GM19351 (cell line): ENCODE results near the gene CNPY2.
A peak's percentile ranks its signal among the peaks of the same experiment; 100 is the strongest.
"Not testable (repeated sequence)": the region's sequence is repeated elsewhere in the genome, so short reads cannot be mapped to it uniquely, and the experiment has no call there.

ENCODE experiments used
- ATAC-seq: cut with Tn5 transposase; IDR thresholded peaks from one replicate; pipeline ENCODE4 v1.9.1; 2021; ENCODE audit warnings: mild to moderate bottlenecking, moderate library complexity; ENCODE audit not compliant: unreplicated experiment

CNPY2 gene

GRCh38 chr12:56315622-56316473 lies at the start of gene CNPY2:
Gene CNPY2, minus strand, starts transcription at chr12:56315988. Its CDS starts 771 bp downstream, at chr12:56315217.
- peak; percentile 88 for ATAC-seq

DNA sequence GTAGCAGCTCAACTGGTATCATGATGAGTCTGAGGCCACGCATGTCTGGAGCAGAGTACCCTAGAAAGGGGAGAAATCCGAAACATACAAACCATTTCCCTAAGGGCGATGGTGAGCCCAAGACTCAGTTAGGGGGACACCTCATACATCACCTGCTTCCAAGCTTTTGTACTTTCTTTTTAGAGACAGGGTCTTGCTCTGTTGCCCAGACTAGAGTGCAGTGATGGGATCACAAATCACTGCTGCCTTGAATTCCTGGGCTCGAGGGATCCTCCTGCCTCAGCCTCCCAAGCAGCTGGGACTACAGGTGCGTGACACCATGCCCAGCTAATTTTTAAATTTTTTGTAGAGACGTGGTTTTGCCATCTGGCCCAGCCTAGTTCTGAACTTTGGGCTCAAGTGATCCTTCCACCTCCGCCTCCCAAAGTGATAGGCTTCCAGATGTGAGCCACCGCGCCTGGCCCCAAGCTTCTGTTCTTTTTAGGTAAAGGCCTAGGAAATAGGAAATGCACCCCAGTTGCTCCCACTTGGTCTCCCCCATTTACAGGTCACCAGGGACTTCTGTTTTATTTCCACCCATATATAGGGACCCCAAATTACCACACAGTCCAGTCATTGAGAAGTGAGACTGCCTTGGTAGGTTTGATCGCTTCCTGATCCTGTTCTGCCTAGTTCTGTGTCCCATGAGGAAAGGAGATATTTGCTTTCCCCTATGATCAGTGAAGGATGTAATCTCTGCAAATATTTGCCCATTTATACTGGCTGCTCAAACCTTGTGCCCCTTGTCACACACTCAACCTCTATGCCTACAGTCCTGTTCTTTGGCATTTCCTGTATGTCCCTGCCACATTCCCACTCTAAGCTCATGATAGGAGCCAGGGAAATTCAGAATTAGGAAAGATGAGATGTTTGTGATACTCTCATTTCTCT lies 46.6 kb upstream of the CNPY2 start, which contains the start of gene APOF:
APOF (minus strand) TSS at position 728 of the 930 bp plus-strand sequence; CDS start at position 616, 112 bp downstream.
- no peak for ATAC-seq

- ATAC-seq: no peak
Observed at GRCh38 chr12:56361487-56362129, 45.8 kb upstream of the CNPY2 start.

DNA sequence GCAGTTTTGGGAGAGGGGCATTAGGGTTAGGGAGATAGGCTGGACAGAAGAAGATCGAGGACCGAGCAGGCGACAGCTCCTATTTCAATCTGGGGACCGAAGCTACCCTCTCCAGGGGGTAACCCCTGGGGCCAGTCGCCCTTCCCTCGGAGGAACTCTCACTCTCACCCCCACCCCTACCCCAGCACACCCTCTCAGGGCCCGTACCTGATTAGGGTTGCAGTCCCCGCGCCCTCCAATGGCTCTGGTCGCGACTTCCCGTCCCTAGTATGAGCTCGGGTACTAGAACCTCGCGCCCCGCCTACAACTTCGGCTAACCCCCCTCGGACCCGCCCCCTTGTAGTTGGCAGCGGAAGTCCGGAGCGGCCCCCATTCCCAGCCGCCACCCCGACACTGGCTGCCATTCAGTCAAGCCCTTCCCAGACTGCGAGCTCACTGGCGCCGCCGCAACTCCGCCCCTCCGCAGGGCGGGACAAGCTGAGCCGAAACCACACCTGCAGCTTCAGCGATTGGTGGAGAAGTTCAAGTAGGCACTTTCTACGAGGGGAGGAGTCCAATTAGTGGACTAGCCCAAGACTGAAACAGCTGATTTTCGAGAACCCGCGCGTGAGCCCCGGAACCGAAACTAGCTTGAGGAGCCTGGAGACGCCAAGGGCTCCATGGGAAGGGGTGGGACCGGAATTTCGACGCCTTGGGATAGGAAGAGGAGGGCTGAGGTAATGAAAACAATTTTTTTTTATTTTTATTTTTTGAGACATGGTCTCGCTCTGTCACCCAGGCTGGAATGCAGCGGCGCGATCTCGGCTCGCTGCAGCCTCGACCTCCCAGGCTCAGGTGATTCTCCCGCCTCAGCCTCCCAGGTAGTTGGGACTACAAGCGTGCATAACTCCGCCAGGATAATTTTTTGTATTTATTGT lies 44.3 kb upstream of the CNPY2 start, which contains the start of gene STAT2:
STAT2 (minus strand) TSS at position 257 of the 917 bp plus-strand sequence. CDS start 3,536 bp downstream, outside the sequence.
- ATAC-seq: peak; percentile 96

GRCh38 chr12:56358836-56359532 lies 43.2 kb upstream of the CNPY2 start:
- no peak for ATAC-seq

- no peak for ATAC-seq
Observed at GRCh38 chr12:56351325-56351724, 35.5 kb upstream of the CNPY2 start.

DNA sequence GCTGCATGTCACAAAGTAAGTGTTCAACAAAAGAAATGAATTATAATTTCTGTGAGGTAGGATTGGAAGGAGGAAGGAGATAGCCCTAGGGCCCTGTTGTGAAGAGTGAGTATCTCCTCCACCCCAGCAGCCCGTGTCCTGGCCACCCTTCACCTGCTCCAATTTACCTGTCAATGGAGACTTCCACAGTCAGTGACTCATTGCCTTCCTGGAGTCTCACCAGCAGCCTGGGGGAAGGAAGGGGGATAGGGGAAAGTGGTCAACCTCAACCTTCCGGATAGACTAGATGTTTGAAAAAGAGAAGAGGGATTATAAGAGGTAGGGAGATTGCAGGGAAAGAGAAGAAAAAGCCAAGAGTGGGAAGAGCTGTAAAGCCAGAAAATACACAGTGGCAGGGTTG lies 34.9 kb upstream of the CNPY2 start:
- no peak for ATAC-seq

DNA sequence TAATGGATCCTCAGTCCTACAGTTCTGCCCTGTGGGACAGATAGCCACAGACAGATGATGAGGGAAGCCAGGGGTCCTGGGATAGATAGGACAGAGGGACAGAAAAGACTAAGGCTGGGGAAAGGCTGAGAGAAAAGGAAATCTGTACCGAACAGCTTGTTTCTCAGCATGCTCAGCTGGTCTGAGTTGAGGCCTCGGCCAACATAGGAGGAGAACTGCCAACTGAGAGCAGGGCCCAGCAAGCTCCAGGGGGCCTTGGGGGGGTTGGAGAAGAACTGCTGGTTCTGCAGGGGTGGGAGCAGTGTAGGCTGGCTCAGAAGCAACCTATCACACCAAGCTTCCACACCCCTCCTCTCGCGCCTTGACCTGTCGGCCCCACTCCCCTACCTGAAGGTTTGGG lies 33.0 kb upstream of the CNPY2 start:
- ATAC-seq: no peak

GRCh38 chr12:56347255-56347654 lies 31.5 kb upstream of the CNPY2 start:
- not testable (repeated sequence) for ATAC-seq

- no peak for ATAC-seq
Observed at GRCh38 chr12:56346675-56347074, 30.9 kb upstream of the CNPY2 start.

DNA sequence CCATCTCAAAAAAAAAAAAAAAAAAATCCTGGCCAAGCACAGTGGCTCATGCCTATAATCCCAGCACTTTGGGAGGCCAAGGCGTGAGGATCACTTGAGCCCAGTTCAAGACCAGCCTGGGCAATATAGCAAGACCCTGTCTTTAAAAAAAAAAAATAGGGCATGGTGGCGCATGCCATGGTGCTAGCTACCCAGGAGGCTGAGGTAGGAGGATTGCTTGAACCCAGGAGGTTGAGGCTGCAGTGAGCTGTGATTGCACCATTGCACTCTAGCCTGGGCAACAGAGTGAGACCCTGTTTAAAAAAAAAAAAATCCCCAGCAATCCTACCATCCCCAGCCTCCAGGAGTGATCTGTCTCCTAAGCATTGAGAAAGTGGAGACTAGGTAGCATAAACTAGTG lies 26.5 kb upstream of the CNPY2 start:
- not testable (repeated sequence) for ATAC-seq

- ATAC-seq: no peak
Observed at GRCh38 chr12:56341616-56342015, 25.8 kb upstream of the CNPY2 start.

DNA sequence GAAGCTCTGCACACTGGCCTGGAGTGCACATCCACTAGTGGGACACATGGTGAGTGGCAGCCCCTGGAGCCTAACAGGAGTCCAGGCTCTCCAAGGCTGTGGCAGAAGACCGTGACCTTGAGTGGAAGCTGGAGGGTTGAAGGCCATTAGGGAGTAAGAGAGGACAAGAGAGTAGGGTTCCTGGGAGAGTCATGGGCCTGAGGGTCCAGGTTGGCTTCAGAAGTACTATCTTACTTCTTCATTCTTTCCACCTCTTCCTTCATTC lies 23.3 kb upstream of the CNPY2 start:
- no peak for ATAC-seq

GRCh38 chr12:56338308-56339157 lies 22.7 kb upstream of the CNPY2 start, which contains the start of gene IL23A:
Gene IL23A, plus strand, starts transcription at chr12:56338884. Its CDS starts 161 bp downstream, at chr12:56339045.
- ATAC-seq: peak; percentile 32

GRCh38 chr12:56337753-56338251 lies 22.0 kb upstream of the CNPY2 start:
- no peak for ATAC-seq

GRCh38 chr12:56336361-56337167 lies 20.8 kb upstream of the CNPY2 start:
- ATAC-seq: no peak

DNA sequence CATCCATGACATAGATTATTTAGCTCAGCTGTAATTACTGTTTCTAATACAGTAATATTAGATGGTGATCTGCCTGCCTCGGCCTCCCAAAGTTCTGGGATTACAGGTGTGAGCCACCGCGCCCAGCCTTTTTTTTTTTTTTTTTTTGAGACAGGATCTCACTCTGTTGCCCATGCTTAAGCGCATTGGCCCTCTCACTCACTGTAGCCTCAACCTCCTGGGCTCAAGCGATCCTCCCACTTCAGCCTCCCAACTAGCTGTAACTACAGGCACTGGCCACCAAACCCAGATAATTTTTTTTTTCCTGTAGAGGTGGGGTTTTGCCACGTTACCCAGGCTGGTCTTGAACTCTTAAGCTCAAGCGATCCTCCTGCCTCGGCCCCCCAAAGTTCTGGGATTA lies 19.7 kb upstream of the CNPY2 start:
- not testable (repeated sequence) for ATAC-seq

DNA sequence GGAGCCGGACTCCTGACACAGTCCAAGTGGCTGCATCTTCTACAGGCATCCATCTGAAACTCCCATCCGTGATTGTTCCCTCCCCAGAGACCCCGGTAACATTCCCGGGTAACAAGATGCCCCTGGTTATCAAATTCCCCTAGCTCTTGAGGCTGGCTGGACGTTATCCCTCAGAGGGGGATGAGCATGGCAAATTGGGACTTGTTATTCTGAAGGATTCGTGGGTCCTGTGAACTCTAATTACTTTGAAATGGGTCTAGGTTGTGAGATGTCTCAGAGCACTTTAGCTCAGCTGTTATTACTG lies 18.7 kb upstream of the CNPY2 start:
- ATAC-seq: no peak
